Measurements from ENCODE around the gene SH3RF3. TPM values are rescaled to one million over a fixed set of nuclear protein-coding genes. Genes with fewer than 3 reads are reported as not detected.

SH3RF3 gene
- total and polyA plus RNA-seq, 2 of the 13 experiments (the other 11 are each of a cell fraction or from before 2014, with no cell fraction given), result 0.04 TPM; not detected in 1

DNA sequence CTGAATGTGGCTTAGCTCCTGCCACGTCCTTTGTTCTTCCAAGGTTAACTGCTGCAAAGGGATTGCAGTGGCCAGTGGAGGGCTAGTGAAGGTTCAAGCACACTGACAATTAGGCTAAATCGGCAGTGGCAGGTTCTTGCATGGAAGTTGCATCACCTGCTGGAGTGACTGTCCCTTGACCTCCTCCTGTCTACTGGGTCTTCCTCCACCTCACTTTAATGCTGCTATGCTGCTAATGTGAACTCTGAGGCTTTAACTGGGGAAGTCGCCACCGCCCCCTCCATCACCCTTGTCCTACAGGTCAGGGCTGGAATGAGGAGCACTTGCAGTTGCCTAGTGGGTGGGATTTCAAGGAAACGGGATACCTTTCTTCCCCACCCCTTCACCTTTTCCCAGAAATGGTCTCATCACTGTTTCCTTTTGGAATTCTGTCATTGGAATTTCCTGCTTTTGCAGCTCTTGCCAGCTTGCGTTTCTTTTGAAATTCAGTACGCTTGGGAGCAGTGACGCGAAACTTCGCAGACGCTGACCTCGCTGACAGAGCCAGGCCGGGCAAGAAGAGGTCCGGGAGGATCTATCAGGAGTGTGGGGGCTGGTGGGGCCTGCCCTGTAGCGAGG lies 150.3 kb downstream of the SH3RF3 start (continued):
- TF ChIP-seq NRL (CRISPR knock-in tag; IDR thresholded peaks at IDR 0.05; ENCODE audit: borderline replicate concordance) (no peak), NR2C2 (CRISPR knock-in tag; IDR thresholded peaks at IDR 0.05; ENCODE audit: borderline replicate concordance) (peak; percentile 26; the same call in 1 of the 2 replicates), CERS6 (CRISPR knock-in tag; IDR thresholded peaks at IDR 0.05) (no peak), ZNF569 (CRISPR knock-in tag; IDR thresholded peaks at IDR 0.05; ENCODE audit: borderline replicate concordance) (no peak), GABPB1 (CRISPR knock-in tag; IDR thresholded peaks at IDR 0.05) (no peak; the same call in 1 of the 2 replicates), CHCHD3 (CRISPR knock-in tag; IDR thresholded peaks at IDR 0.05) (no peak), TRIM24 (CRISPR knock-in tag; IDR thresholded peaks at IDR 0.05) (no peak), ZNF180 (CRISPR knock-in tag; IDR thresholded peaks at IDR 0.05; ENCODE audit: borderline replicate concordance, low read depth) (no peak), ZNF550 (CRISPR knock-in tag; IDR thresholded peaks at IDR 0.05; ENCODE audit: borderline replicate concordance) (no peak), STAG1 (CRISPR knock-in tag; IDR thresholded peaks at IDR 0.05) (no peak), THYN1 (CRISPR knock-in tag; IDR thresholded peaks at IDR 0.05; ENCODE audit: borderline replicate concordance, low read depth) (no peak), SMARCC2 (IDR thresholded peaks at IDR 0.05) (no peak), MTF1 (CRISPR knock-in tag; IDR thresholded peaks at IDR 0.05) (no peak), CEBPB (IDR thresholded peaks at IDR 0.05; ENCODE audit: borderline replicate concordance, low read depth, low read length) (peak; percentile 33; the same call in 1 of the 2 replicates)
- TF ChIP-seq, protein P1, sequence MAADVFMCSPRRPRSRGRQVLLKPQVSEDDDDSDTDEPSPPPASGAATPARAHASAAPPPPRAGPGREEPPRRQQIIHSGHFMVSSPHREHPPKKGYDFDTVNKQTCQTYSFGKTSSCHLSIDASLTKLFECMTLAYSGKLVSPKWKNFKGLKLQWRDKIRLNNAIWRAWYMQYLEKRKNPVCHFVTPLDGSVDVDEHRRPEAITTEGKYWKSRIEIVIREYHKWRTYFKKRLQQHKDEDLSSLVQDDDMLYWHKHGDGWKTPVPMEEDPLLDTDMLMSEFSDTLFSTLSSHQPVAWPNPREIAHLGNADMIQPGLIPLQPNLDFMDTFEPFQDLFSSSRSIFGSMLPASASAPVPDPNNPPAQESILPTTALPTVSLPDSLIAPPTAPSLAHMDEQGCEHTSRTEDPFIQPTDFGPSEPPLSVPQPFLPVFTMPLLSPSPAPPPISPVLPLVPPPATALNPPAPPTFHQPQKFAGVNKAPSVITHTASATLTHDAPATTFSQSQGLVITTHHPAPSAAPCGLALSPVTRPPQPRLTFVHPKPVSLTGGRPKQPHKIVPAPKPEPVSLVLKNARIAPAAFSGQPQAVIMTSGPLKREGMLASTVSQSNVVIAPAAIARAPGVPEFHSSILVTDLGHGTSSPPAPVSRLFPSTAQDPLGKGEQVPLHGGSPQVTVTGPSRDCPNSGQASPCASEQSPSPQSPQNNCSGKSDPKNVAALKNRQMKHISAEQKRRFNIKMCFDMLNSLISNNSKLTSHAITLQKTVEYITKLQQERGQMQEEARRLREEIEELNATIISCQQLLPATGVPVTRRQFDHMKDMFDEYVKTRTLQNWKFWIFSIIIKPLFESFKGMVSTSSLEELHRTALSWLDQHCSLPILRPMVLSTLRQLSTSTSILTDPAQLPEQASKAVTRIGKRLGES (CRISPR knock-in tag; IDR thresholded peaks at IDR 0.05; ENCODE audit: borderline replicate concordance), result no peak
- TF ChIP-seq, protein P2, sequence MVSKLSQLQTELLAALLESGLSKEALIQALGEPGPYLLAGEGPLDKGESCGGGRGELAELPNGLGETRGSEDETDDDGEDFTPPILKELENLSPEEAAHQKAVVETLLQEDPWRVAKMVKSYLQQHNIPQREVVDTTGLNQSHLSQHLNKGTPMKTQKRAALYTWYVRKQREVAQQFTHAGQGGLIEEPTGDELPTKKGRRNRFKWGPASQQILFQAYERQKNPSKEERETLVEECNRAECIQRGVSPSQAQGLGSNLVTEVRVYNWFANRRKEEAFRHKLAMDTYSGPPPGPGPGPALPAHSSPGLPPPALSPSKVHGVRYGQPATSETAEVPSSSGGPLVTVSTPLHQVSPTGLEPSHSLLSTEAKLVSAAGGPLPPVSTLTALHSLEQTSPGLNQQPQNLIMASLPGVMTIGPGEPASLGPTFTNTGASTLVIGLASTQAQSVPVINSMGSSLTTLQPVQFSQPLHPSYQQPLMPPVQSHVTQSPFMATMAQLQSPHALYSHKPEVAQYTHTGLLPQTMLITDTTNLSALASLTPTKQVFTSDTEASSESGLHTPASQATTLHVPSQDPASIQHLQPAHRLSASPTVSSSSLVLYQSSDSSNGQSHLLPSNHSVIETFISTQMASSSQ (IDR thresholded peaks at IDR 0.05; ENCODE audit: low read depth), result no peak
- TF ChIP-seq, protein P2 (CRISPR knock-in tag; IDR thresholded peaks at IDR 0.05; ENCODE audit: borderline replicate concordance), result no peak
- TF ChIP-seq, protein P3, sequence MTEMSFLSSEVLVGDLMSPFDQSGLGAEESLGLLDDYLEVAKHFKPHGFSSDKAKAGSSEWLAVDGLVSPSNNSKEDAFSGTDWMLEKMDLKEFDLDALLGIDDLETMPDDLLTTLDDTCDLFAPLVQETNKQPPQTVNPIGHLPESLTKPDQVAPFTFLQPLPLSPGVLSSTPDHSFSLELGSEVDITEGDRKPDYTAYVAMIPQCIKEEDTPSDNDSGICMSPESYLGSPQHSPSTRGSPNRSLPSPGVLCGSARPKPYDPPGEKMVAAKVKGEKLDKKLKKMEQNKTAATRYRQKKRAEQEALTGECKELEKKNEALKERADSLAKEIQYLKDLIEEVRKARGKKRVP (CRISPR knock-in tag; IDR thresholded peaks at IDR 0.05), result peak in 1 of 2 experiments; percentile 87; a peak in 2 of 4 replicates
